AG04449 (cell line): Measurements from ENCODE around the gene CPB2.

Experiments
- CTCF ChIA-PET: fragments of 350-600 bp; formaldehyde crosslinking; extraction: SDS; loops from one replicate; lab custom pipeline; 2021; ENCODE audit warnings: antibody characterized with exemption; lab: Yijun Ruan, JAX
- POLR2A ChIA-PET: fragments of 400-600, 350-600 bp; formaldehyde crosslinking; extraction: SDS; loops from one replicate; lab custom pipeline; 2020; ENCODE audit warnings: antibody characterized with exemption, inconsistent platforms; lab: Yijun Ruan, JAX
- DNase-seq: peaks from one replicate; pipeline ENCODE4 v3.0.0-alpha.2; 2010; ENCODE audit warnings: low read depth, low spot score
- H3K4me3 ChIP-seq: 2 replicates; pipeline ENCODE4 v1.5.1; 2011; ENCODE audit warnings: low read depth, mild to moderate bottlenecking, control low read depth, low read length
- CTCF ChIP-seq: IDR thresholded peaks from one replicate; pipeline ENCODE4 v1.5.1; 2011; ENCODE audit warnings: mild to moderate bottlenecking, moderate library complexity, low read length, control low read depth, inconsistent platforms; ENCODE audit not compliant: insufficient read depth; ENCODE audit errors: missing control alignments

Gene CPB2

GRCh38 chr13:46086421-46086922 lies 18.4 kb downstream of the CPB2 start:
- ChIA-PET CTCF (no interaction called here), POLR2A (no interaction called here)
- DNase-seq, result no peak
- no peak overlapping the region for H3K4me3 ChIP-seq
- no peak for TF ChIP-seq CTCF

- ChIA-PET POLR2A (no interaction called here), CTCF (no interaction called here)
- H3K4me3 ChIP-seq, result no peak overlapping the region
- DNase-seq, result no peak
- no peak for TF ChIP-seq CTCF
These were observed 19.1 kb downstream of the CPB2 start for GRCh38 chr13:46085737-46086136.

- no peak overlapping the region for H3K4me3 ChIP-seq
- CTCF ChIA-PET, result no interaction called here
- no peak for DNase-seq
- POLR2A ChIA-PET, result no interaction called here
- TF ChIP-seq CTCF, result no peak
These were observed 22.5 kb downstream of the CPB2 start for GRCh38 chr13:46082324-46082723.

GRCh38 chr13:46079770-46080169 lies 25.1 kb downstream of the CPB2 start:
- no peak for DNase-seq
- no peak overlapping the region for H3K4me3 ChIP-seq
- no peak for TF ChIP-seq CTCF
- ChIA-PET POLR2A (no interaction called here), CTCF (no interaction called here)

GRCh38 chr13:46077265-46077664 lies 27.6 kb downstream of the CPB2 start:
- no peak for DNase-seq
- POLR2A ChIA-PET, result no interaction called here
- no peak overlapping the region for H3K4me3 ChIP-seq
- CTCF ChIA-PET, result no interaction called here
- TF ChIP-seq CTCF, result no peak

GRCh38 chr13:46076827-46077226 lies 28.0 kb downstream of the CPB2 start:
- H3K4me3 ChIP-seq, result no peak overlapping the region
- TF ChIP-seq CTCF, result no peak
- POLR2A ChIA-PET, result no interaction called here
- no peak for DNase-seq
- CTCF ChIA-PET, result no interaction called here

- ChIA-PET POLR2A (no interaction called here), CTCF (no interaction called here)
- H3K4me3 ChIP-seq, result no peak overlapping the region
- DNase-seq, result no peak
- no peak for TF ChIP-seq CTCF
These were observed 29.0 kb downstream of the CPB2 start for GRCh38 chr13:46075811-46076210.
